Transverse colon (tissue), 3 donors: Measurements from ENCODE around the gene SEMA4A.

Source experiments
- POLR2A ChIP-seq: fragments of 450-650 bp; IDR thresholded peaks from one replicate; pipeline ENCODE4 v1.6.1; 2016; ENCODE audit warnings: antibody characterized with exemption, mild to moderate bottlenecking, moderate library complexity
- TF ChIP-seq, protein P1 (sequence below), 5 experiments: fragments of 200-600 bp in 3 of 5; fragments of 450-650 bp in 2 of 5; sonication (generic) in 3 of 5; IDR thresholded peaks; 1 replicate in 2 of 5; 2 replicates in 3 of 5; pipeline ENCODE4 v1.5.1; 2016 to 2017; ENCODE audit warnings: antibody characterized with exemption in 5 of 5, inconsistent platforms in 3 of 5, mild to moderate bottlenecking in 2 of 5, moderate library complexity in 1 of 5

DNA sequence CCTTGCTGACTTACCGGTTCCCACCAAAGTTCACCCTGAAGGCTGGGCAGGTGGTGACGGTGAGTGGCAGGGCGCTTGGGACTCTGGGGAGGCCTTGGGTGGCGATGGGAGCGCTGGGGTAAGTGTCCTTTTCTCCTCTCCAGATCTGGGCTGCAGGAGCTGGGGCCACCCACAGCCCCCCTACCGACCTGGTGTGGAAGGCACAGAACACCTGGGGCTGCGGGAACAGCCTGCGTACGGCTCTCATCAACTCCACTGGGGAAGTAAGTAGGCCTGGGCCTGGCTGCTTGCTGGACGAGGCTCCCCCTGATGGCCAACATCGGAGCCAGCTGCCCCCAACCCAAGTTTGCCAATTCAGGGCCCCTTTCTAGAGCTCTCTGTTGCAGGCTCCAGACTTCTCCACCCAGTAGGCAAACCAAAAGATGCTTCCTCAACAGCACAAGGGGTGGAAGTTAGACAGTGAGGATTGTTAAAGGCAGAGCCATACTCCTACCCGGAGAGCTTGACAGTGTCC is 16.4 kb upstream of the SEMA4A start:
- TF ChIP-seq, protein P1, sequence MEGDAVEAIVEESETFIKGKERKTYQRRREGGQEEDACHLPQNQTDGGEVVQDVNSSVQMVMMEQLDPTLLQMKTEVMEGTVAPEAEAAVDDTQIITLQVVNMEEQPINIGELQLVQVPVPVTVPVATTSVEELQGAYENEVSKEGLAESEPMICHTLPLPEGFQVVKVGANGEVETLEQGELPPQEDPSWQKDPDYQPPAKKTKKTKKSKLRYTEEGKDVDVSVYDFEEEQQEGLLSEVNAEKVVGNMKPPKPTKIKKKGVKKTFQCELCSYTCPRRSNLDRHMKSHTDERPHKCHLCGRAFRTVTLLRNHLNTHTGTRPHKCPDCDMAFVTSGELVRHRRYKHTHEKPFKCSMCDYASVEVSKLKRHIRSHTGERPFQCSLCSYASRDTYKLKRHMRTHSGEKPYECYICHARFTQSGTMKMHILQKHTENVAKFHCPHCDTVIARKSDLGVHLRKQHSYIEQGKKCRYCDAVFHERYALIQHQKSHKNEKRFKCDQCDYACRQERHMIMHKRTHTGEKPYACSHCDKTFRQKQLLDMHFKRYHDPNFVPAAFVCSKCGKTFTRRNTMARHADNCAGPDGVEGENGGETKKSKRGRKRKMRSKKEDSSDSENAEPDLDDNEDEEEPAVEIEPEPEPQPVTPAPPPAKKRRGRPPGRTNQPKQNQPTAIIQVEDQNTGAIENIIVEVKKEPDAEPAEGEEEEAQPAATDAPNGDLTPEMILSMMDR (IDR thresholded peaks at IDR 0.05) = no peak
- TF ChIP-seq POLR2A = no peak
